H1 (cell line): ENCODE measurements around the gene KLHL2. TPM values are rescaled to one million over a fixed set of nuclear protein-coding genes. Genes with fewer than 3 reads are reported as not detected.

Source experiments
- CTCF ChIP-seq, 3 experiments: IDR thresholded peaks; 1 replicate in 2 of 3; 2 replicates in 1 of 3; pipeline versions ENCODE4 v1.5.1 to v1.6.1; 2011; ENCODE audit warnings: low read length in 3 of 3, mild to moderate bottlenecking in 3 of 3, inconsistent platforms in 2 of 3, low read depth in 1 of 3, moderate library complexity in 1 of 3; ENCODE audit not compliant: insufficient read depth in 1 of 3; ENCODE audit errors: control extremely low read depth in 1 of 3
- JUND ChIP-seq: IDR thresholded peaks from 2 replicates; pipeline ENCODE4 v1.6.1; 2011; ENCODE audit warnings: mild to moderate bottlenecking, improper control_type of control experiment, low read length
- polyA plus RNA-seq, 7 experiments: library from polyadenylated mRNA; depleted of rRNA in 3 of 7; stranded (reverse) in 5 of 7; unstranded in 2 of 7; fragments of >200 nt in 5 of 7; fragments of 200-250 nt in 2 of 7; gene quantifications; 1 replicate in 5 of 7; 2 replicates in 1 of 7; 4 replicates in 1 of 7; pipeline versions ENCODE4 v1.2.1 to v1.2.3, GENCODE V29; 2011 to 2013; ENCODE audit warnings: missing spikeins in 2 of 7, mixed read lengths in 2 of 7
- total RNA-seq: library from RNA; stranded (reverse); fragmentation: NEBNext Ultra II Directional; extraction: Animal tissue kit (Norgen Biotek cat#: 25700); gene quantifications from 2 replicates; pipeline ENCODE4 v1.2.1, GENCODE V29; 2021

Gene KLHL2
- total and polyA plus RNA-seq, 2 of the 8 experiments (the other 6 are each of a cell fraction or from before 2014, with no cell fraction given), result 5.2 to 12.0 TPM

GRCh38 chr4:165355900-165356300, 148.5 kb downstream of the KLHL2 start (continued):
- TF ChIP-seq CTCF (IDR thresholded peaks at IDR 0.05; ENCODE audit: control extremely low read depth in 1 of 3, insufficient read depth in 1 of 3, low read depth in 1 of 3, low read length in 3 of 3), result peak; percentile 61 to 83 (median 69)
- TF ChIP-seq JUND, result no peak
